Right lobe of liver (tissue), 4 donors: ENCODE results near the gene CEP112.

ENCODE experiments used
- CTCF ChIP-seq, 4 donors: fragments of 200-600 bp in 3 of 4; fragments of 450-650 bp in 1 of 4; IDR thresholded peaks; one replicate each; pipeline versions ENCODE4 v1.5.1 to v1.8.0; 2016 to 2022; ENCODE audit warnings: antibody characterized with exemption in 4 of 4, mild to moderate bottlenecking in 2 of 4
- POLR2A ChIP-seq: fragments of 450-650 bp; IDR thresholded peaks from one replicate; pipeline ENCODE4 v1.6.1; 2017; ENCODE audit warnings: antibody characterized with exemption, mild to moderate bottlenecking
- donor health status: DM: no; HTN: no; CAD: no.
- donor health status: DM: no; HTN: no; CAD: no.
- donor health status: DM: no; HTN: yes; CAD: no.

DNA sequence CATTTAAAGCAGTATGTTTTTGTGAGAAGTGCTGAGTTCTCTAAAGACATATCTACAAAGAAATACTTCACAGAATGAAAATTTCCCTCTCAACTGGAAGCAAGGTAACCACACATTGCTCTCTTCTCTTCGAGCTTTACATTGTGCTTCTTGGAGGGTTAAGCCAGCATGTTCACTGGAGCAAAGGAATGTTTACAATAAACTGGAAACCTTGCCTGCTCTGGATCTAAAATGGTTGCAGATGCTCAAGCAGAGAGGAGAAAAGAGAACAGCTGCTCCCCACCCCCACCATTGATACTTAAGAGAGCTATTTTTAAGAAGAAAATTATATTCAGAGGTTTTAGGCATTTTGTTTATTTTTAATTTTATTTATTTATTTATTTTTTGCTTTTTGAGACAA lies 213.1 kb downstream of the CEP112 start:
- TF ChIP-seq CTCF (IDR thresholded peaks at IDR 0.05) (no peak), POLR2A (no peak)
